Measurements from ENCODE around the gene CS. TPM values are rescaled to one million over a fixed set of nuclear protein-coding genes. Genes with fewer than 3 reads are reported as not detected.

Gene CS
- polyA plus RNA-seq, 6 donors from 2014 or later: 60.8 to 88.7 (median 72.1) TPM

GRCh38 chr12:56247923-56248322, 52.2 kb downstream of the CS start:
- ATAC-seq (ENCODE audit: low read depth in 2 of 2): no peak

GRCh38 chr12:56244494-56244893, 55.6 kb downstream of the CS start:
- no peak for ATAC-seq (ENCODE audit: low read depth in 2 of 2)
- H3K36me3 Mint-ChIP-seq: peaks cover 5 to 13% of the 10 kb centered on the region in 2 donors
- no peak for DNase-seq

More at GRCh38 chr12:56247923-56248322, 52.2 kb downstream of the CS start:
- Mint-ChIP-seq H3K9me3 (no peaks in the 10 kb centered on the region), H3K27me3 (no peaks in the 10 kb centered on the region), H3K4me1 (peaks cover 0 to 8% (median 0%) of the 10 kb centered on the region in 3 donors), H3K4me3 (no peak overlapping the region), H3K27ac (no peak overlapping the region), H3K36me3 (peaks cover 0 to 10% of the 10 kb centered on the region in 2 donors)
- no peak for DNase-seq

GRCh38 chr12:56243731-56244181, 56.4 kb downstream of the CS start:
- no peak for ATAC-seq (ENCODE audit: low read depth in 2 of 2)
- Mint-ChIP-seq H3K27me3 (no peaks in the 10 kb centered on the region), H3K27ac (no peak overlapping the region), H3K36me3 (peaks cover 5 to 13% of the 10 kb centered on the region in 2 donors), H3K4me1 (peaks cover 3 to 17% (median 9%) of the 10 kb centered on the region in 3 donors), H3K4me3 (no peak overlapping the region), H3K9me3 (no peaks in the 10 kb centered on the region)
- DNase-seq: no peak

More at GRCh38 chr12:56244494-56244893, 55.6 kb downstream of the CS start:
- H3K4me1 Mint-ChIP-seq: peaks cover 3 to 17% (median 9%) of the 10 kb centered on the region in 3 donors
- H3K4me3 Mint-ChIP-seq: no peak overlapping the region
- no peaks in the 10 kb centered on the region for H3K9me3 Mint-ChIP-seq
- H3K27me3 Mint-ChIP-seq: no peaks in the 10 kb centered on the region
- peak overlapping the region in 1 of 6 donors; percentile 49 for H3K27ac Mint-ChIP-seq

- Mint-ChIP-seq H3K36me3 (peaks cover 5 to 13% of the 10 kb centered on the region in 2 donors), H3K9me3 (no peaks in the 10 kb centered on the region), H3K4me3 (no peak overlapping the region), H3K4me1 (peaks cover 3 to 17% (median 9%) of the 10 kb centered on the region in 3 donors), H3K27me3 (no peaks in the 10 kb centered on the region), H3K27ac (no peak overlapping the region)
- ATAC-seq (ENCODE audit: low read depth in 2 of 2) (no peak), DNase-seq (no peak)
Measured at GRCh38 chr12:56242986-56243385, 57.1 kb downstream of the CS start.

- ATAC-seq (ENCODE audit: low read depth in 2 of 2) (no peak), DNase-seq (no peak)
- no peaks in the 10 kb centered on the region for H3K27me3 Mint-ChIP-seq
- peak overlapping the region in 3 of 6 donors; percentile 64 to 75 (median 71) for H3K27ac Mint-ChIP-seq
- H3K9me3 Mint-ChIP-seq: no peaks in the 10 kb centered on the region
- peak overlapping the region in 1 of 8 donors; percentile 56 for H3K4me3 Mint-ChIP-seq
- H3K36me3 Mint-ChIP-seq: peaks cover 5 to 13% of the 10 kb centered on the region in 2 donors
- peaks cover 3 to 13% (median 9%) of the 10 kb centered on the region in 3 donors for H3K4me1 Mint-ChIP-seq
Measured at GRCh38 chr12:56241424-56242303, 58.5 kb downstream of the CS start.

GRCh38 chr12:56237552-56237951, 62.6 kb downstream of the CS start:
- Mint-ChIP-seq H3K4me3 (no peak overlapping the region), H3K36me3 (peaks cover 0 to 11% of the 10 kb centered on the region in 2 donors), H3K9me3 (no peaks in the 10 kb centered on the region), H3K27me3 (no peaks in the 10 kb centered on the region), H3K4me1 (peaks cover 3 to 16% (median 8%) of the 10 kb centered on the region in 3 donors), H3K27ac (peak overlapping the region in 1 of 6 donors; percentile 33)
- ATAC-seq (ENCODE audit: low read depth in 2 of 2): no peak
- DNase-seq: no peak

- H3K27me3 Mint-ChIP-seq: no peaks in the 10 kb centered on the region
- peaks cover 0 to 10% (median 2%) of the 10 kb centered on the region in 3 donors for H3K4me1 Mint-ChIP-seq
- H3K27ac Mint-ChIP-seq: peak overlapping the region in 1 of 6 donors; percentile 95
- no peaks in the 10 kb centered on the region for H3K9me3 Mint-ChIP-seq
- ATAC-seq (ENCODE audit: low read depth in 2 of 2) (no peak), DNase-seq (no peak)
- peak overlapping the region in 1 of 8 donors; percentile 79 for H3K4me3 Mint-ChIP-seq
- peaks cover 0 to 6% of the 10 kb centered on the region in 2 donors for H3K36me3 Mint-ChIP-seq
Measured at GRCh38 chr12:56236985-56237384, 63.1 kb downstream of the CS start.

GRCh38 chr12:56236091-56236490, 64.0 kb downstream of the CS start:
- H3K27me3 Mint-ChIP-seq: no peaks in the 10 kb centered on the region
- H3K36me3 Mint-ChIP-seq: no peaks in the 10 kb centered on the region
- ATAC-seq (ENCODE audit: low read depth in 2 of 2) (no peak), DNase-seq (no peak)
- no peak overlapping the region for H3K4me3 Mint-ChIP-seq
- no peak overlapping the region for H3K27ac Mint-ChIP-seq
- H3K4me1 Mint-ChIP-seq: peaks cover 0 to 4% (median 0%) of the 10 kb centered on the region in 3 donors
- no peaks in the 10 kb centered on the region for H3K9me3 Mint-ChIP-seq

- no peak overlapping the region for H3K4me3 Mint-ChIP-seq
- no peak overlapping the region for H3K27ac Mint-ChIP-seq
- H3K27me3 Mint-ChIP-seq: no peaks in the 10 kb centered on the region
- DNase-seq: no peak
- H3K9me3 Mint-ChIP-seq: no peaks in the 10 kb centered on the region
- ATAC-seq (ENCODE audit: low read depth in 2 of 2): no peak
- peaks cover 0 to 8% (median 6%) of the 10 kb centered on the region in 3 donors for H3K4me1 Mint-ChIP-seq
- H3K36me3 Mint-ChIP-seq: no peaks in the 10 kb centered on the region
Measured at GRCh38 chr12:56234746-56235436, 65.2 kb downstream of the CS start.

GRCh38 chr12:56231184-56231582, 68.9 kb downstream of the CS start:
- DNase-seq (no peak), ATAC-seq (ENCODE audit: low read depth in 2 of 2) (no peak)
- H3K9me3 Mint-ChIP-seq: no peaks in the 10 kb centered on the region
- H3K4me1 Mint-ChIP-seq: peaks cover 2 to 8% (median 6%) of the 10 kb centered on the region in 3 donors
- H3K27me3 Mint-ChIP-seq: no peaks in the 10 kb centered on the region
- H3K4me3 Mint-ChIP-seq: peak overlapping the region in 2 of 8 donors; percentile 43 to 64
- no peak overlapping the region for H3K27ac Mint-ChIP-seq
- no peaks in the 10 kb centered on the region for H3K36me3 Mint-ChIP-seq

GRCh38 chr12:56230432-56231183, 69.5 kb downstream of the CS start:
- peaks cover 5 to 8% (median 8%) of the 10 kb centered on the region in 3 donors for H3K4me1 Mint-ChIP-seq
- no peaks in the 10 kb centered on the region for H3K9me3 Mint-ChIP-seq
- no peaks in the 10 kb centered on the region for H3K27me3 Mint-ChIP-seq
- H3K36me3 Mint-ChIP-seq: no peaks in the 10 kb centered on the region
- ATAC-seq (ENCODE audit: low read depth in 2 of 2): no peak
- H3K27ac Mint-ChIP-seq: peak overlapping the region in 1 of 6 donors; percentile 32
- DNase-seq: no peak
- no peak overlapping the region for H3K4me3 Mint-ChIP-seq

GRCh38 chr12:56229916-56230431, 70.2 kb downstream of the CS start, which contains the start of gene SLC39A5:
SLC39A5 (plus strand) TSS chr12:56230051; CDS start chr12:56231275, 1,224 bp downstream.
- Mint-ChIP-seq H3K36me3 (no peaks in the 10 kb centered on the region), H3K27ac (peak within 1 kb of the TSS in 2 of 6 donors; percentile 32 to 53), H3K27me3 (no peaks in the 10 kb centered on the region), H3K4me3 (no peak within 1 kb of the TSS), H3K9me3 (no peaks in the 10 kb centered on the region), H3K4me1 (peaks cover 12 to 15% (median 14%) of the 10 kb centered on the region in 3 donors)
- no peak for DNase-seq
- ATAC-seq (ENCODE audit: low read depth in 2 of 2): no peak

- H3K4me3 Mint-ChIP-seq: no peak overlapping the region
- H3K27me3 Mint-ChIP-seq: no peaks in the 10 kb centered on the region
- no peak for ATAC-seq (ENCODE audit: low read depth in 2 of 2)
- peaks cover 18 to 23% (median 20%) of the 10 kb centered on the region in 3 donors for H3K4me1 Mint-ChIP-seq
- no peaks in the 10 kb centered on the region for H3K9me3 Mint-ChIP-seq
- DNase-seq: no peak
- H3K27ac Mint-ChIP-seq: no peak overlapping the region
- no peaks in the 10 kb centered on the region for H3K36me3 Mint-ChIP-seq
Measured at GRCh38 chr12:56229082-56229481, 71.0 kb downstream of the CS start.

Data from naive B cell (primary cell).